Loucy (cell line): ENCODE measurements around the gene EP400.

Experiments
- H2AFZ ChIP-seq: fragments of 200-600 bp; sonication (generic); 2 replicates; pipeline ENCODE4 v1.6.0; 2016; ENCODE audit warnings: antibody characterized with exemption, mild to moderate bottlenecking, low read length, moderate library complexity
- H3F3A ChIP-seq: fragments of 200-600 bp; 2 replicates; pipeline ENCODE4 v1.6.0; 2016; ENCODE audit warnings: antibody characterized with exemption, low read depth, mild to moderate bottlenecking
- H3K27me3 ChIP-seq: fragments of 200-600 bp; sonication (generic); 2 replicates; pipeline ENCODE4 v1.6.1; 2014; ENCODE audit warnings: low read length, mild to moderate bottlenecking; ENCODE audit not compliant: insufficient read depth, poor library complexity, severe bottlenecking
- H3K36me3 ChIP-seq: fragments of 200-600 bp; sonication (generic); 2 replicates; pipeline ENCODE4 v1.6.1; 2016; ENCODE audit warnings: low read length; ENCODE audit not compliant: insufficient read depth
- H3K4me1 ChIP-seq: fragments of 200-600 bp; sonication (generic); 2 replicates; pipeline ENCODE4 v1.5.1; 2014; ENCODE audit warnings: low read length, mild to moderate bottlenecking; ENCODE audit not compliant: insufficient read depth, poor library complexity, severe bottlenecking
- H3K4me2 ChIP-seq: fragments of 200-600 bp; sonication (generic); 2 replicates; pipeline ENCODE4 v1.6.0; 2014; ENCODE audit warnings: antibody characterized with exemption, low read length, low read depth, mild to moderate bottlenecking; ENCODE audit not compliant: poor library complexity, severe bottlenecking
- H3K4me3 ChIP-seq: fragments of 200-600 bp; sonication (generic); 2 replicates; pipeline ENCODE4 v1.5.1; 2014; ENCODE audit warnings: low read length, mild to moderate bottlenecking, mixed read lengths; ENCODE audit not compliant: poor library complexity, severe bottlenecking
- H3K79me2 ChIP-seq: fragments of 200-600 bp; sonication (generic); 2 replicates; pipeline ENCODE4 v1.6.1; 2014; ENCODE audit warnings: low read length; ENCODE audit not compliant: insufficient read depth
- H3K9ac ChIP-seq: fragments of 200-600 bp; sonication (generic); 2 replicates; pipeline ENCODE4 v1.6.0; 2014; ENCODE audit warnings: mild to moderate bottlenecking, low read depth, low read length, moderate library complexity; ENCODE audit not compliant: poor library complexity, severe bottlenecking
- H3K9me2 ChIP-seq: fragments of 200-600 bp; sonication (generic); replicated peaks from 2 replicates; pipeline ENCODE4 v1.6.1; 2016; ENCODE audit warnings: low read depth, low read length, mixed read lengths
- H3K9me3 ChIP-seq: fragments of 200-600 bp; sonication (generic); 2 replicates; pipeline ENCODE4 v1.6.1; 2014; ENCODE audit warnings: mild to moderate bottlenecking, antibody characterized with exemption, low read length, low read depth; ENCODE audit not compliant: insufficient read depth
- H4K20me1 ChIP-seq: fragments of 200-600 bp; sonication (generic); 2 replicates; pipeline ENCODE4 v1.6.0; 2014; ENCODE audit warnings: antibody characterized with exemption, low read length, mild to moderate bottlenecking; ENCODE audit not compliant: insufficient read depth, poor library complexity, severe bottlenecking
- CTCF ChIP-seq: fragments of 200-600 bp; sonication (generic); conservative IDR thresholded peaks from 2 replicates; pipeline ENCODE4 v1.5.1; 2014; ENCODE audit warnings: mild to moderate bottlenecking, antibody characterized with exemption, low read length
- EZH2phosphoT487 ChIP-seq: fragments of 200-600 bp; IDR thresholded peaks from 2 replicates; pipeline ENCODE4 v1.6.1; 2018; ENCODE audit warnings: antibody characterized with exemption, mild to moderate bottlenecking, moderate library complexity, borderline replicate concordance

The EP400 gene

GRCh38 chr12:132053338-132054330, 103.9 kb downstream of the EP400 start:
- no peak for TF ChIP-seq CTCF
- TF ChIP-seq EZH2phosphoT487, result no peak
- Histone ChIP-seq H3K4me2 (no peak overlapping the region), H3F3A (no peaks in the 10 kb centered on the region), H3K9ac (no peak overlapping the region), H3K9me3 (no peaks in the 10 kb centered on the region), H3K9me2 (no peaks in the 10 kb centered on the region), H4K20me1 (no peaks in the 10 kb centered on the region), H2AFZ (no peak overlapping the region), H3K27me3 (no peaks in the 10 kb centered on the region), H3K4me3 (no peak overlapping the region), H3K36me3 (peaks cover 91% of the 10 kb centered on the region; the same call in 1 of the 2 replicates), H3K79me2 (no peaks in the 10 kb centered on the region), H3K4me1 (no peaks in the 10 kb centered on the region)

GRCh38 chr12:132054983-132055382, 105.2 kb downstream of the EP400 start:
- no peaks in the 10 kb centered on the region for H3K9me2 ChIP-seq
- no peak overlapping the region for H3K4me3 ChIP-seq
- peaks cover 84% of the 10 kb centered on the region; the same call in 1 of the 2 replicates for H3K36me3 ChIP-seq
- H3K9ac ChIP-seq, result no peak overlapping the region
- no peak overlapping the region for H2AFZ ChIP-seq
- H3K4me1 ChIP-seq, result no peaks in the 10 kb centered on the region
- H3K27me3 ChIP-seq, result no peaks in the 10 kb centered on the region
- H4K20me1 ChIP-seq, result no peaks in the 10 kb centered on the region
- no peaks in the 10 kb centered on the region for H3K79me2 ChIP-seq
- no peaks in the 10 kb centered on the region for H3K9me3 ChIP-seq
- H3K4me2 ChIP-seq, result no peak overlapping the region
- H3F3A ChIP-seq, result no peaks in the 10 kb centered on the region
- TF ChIP-seq CTCF (no peak), EZH2phosphoT487 (no peak)

- H2AFZ ChIP-seq, result no peak overlapping the region
- H3K79me2 ChIP-seq, result no peaks in the 10 kb centered on the region
- no peaks in the 10 kb centered on the region for H4K20me1 ChIP-seq
- no peaks in the 10 kb centered on the region for H3K27me3 ChIP-seq
- peaks cover 78% of the 10 kb centered on the region; the same call in 1 of the 2 replicates for H3K36me3 ChIP-seq
- H3K4me3 ChIP-seq, result no peak overlapping the region
- H3K9me3 ChIP-seq, result no peaks in the 10 kb centered on the region
- no peaks in the 10 kb centered on the region for H3F3A ChIP-seq
- no peak overlapping the region for H3K9ac ChIP-seq
- TF ChIP-seq EZH2phosphoT487, result no peak
- TF ChIP-seq CTCF, result no peak
- H3K9me2 ChIP-seq, result no peaks in the 10 kb centered on the region
- no peaks in the 10 kb centered on the region for H3K4me1 ChIP-seq
- H3K4me2 ChIP-seq, result no peak overlapping the region
Measured at GRCh38 chr12:132055535-132056096, 105.9 kb downstream of the EP400 start.
